ENCODE measurements around the gene ILDR2. TPM values are rescaled to one million over a fixed set of nuclear protein-coding genes. Genes with fewer than 3 reads are reported as not detected.

Gene ILDR2
- polyA plus RNA-seq, 1 experiment = not detected

DNA sequence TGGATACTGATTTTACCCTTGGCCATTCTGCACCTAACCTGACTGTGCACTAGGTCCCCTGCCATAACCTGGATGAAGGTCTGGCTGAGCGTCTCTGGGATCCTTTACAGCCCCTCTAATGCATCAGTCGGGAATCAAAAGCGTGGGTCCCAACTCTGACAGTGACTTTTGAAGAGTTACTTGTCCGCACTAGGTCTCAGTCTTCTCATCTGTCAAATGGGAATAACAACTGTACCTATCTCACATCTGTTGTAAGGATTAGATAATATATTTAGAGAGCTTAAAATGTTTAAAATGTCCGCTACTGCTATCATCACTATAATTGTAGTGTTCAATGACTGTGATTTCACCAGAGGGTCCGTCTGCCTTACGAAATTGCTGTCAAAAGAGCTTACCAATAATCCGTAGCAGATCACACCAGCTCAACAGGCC is 100.0 kb downstream of the ILDR2 start:
- Histone ChIP-seq H3K36me3 (ENCODE audit: control insufficient read depth, insufficient read depth, low read length) (no peaks in the 10 kb centered on the region), H3K27me3 (ENCODE audit: control insufficient read depth, insufficient read depth, low read length) (no peaks in the 10 kb centered on the region), H3K4me3 (ENCODE audit: low read depth, low read length) (peak overlapping the region; percentile 71)
- CTCF ChIA-PET = no interaction called here
- POLR2A ChIA-PET = interaction anchor here (1.6 kb wide), 1 partner anchor 36 kb away, joined by 7 read pairs; the partner anchor contains the start of gene POGK
- no peak for DNase-seq (ENCODE audit: low read depth)
- TF ChIP-seq, protein P1, sequence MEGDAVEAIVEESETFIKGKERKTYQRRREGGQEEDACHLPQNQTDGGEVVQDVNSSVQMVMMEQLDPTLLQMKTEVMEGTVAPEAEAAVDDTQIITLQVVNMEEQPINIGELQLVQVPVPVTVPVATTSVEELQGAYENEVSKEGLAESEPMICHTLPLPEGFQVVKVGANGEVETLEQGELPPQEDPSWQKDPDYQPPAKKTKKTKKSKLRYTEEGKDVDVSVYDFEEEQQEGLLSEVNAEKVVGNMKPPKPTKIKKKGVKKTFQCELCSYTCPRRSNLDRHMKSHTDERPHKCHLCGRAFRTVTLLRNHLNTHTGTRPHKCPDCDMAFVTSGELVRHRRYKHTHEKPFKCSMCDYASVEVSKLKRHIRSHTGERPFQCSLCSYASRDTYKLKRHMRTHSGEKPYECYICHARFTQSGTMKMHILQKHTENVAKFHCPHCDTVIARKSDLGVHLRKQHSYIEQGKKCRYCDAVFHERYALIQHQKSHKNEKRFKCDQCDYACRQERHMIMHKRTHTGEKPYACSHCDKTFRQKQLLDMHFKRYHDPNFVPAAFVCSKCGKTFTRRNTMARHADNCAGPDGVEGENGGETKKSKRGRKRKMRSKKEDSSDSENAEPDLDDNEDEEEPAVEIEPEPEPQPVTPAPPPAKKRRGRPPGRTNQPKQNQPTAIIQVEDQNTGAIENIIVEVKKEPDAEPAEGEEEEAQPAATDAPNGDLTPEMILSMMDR (IDR thresholded peaks at IDR 0.05; ENCODE audit: insufficient read depth, low read depth, low read length) = no peak

DNA sequence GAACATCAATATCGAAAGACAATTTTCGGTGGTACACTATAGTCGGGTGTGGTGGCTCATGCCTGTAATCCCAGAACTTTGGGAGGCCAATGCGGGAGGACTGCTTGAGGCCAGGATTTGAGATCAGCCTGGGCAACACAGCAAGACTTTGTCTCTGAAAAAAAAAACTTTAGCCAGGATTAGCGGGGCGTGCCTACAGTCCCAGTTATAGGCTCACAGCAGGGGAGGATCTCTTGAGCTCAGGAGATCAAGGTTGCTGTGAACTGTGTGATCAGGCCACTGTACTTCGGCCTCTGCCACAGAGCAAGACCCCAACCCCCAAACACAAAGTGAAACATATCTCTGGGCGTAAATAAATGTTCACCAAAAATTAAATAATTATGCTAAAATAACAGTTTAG is 100.9 kb downstream of the ILDR2 start:
- H3K27me3 ChIP-seq (ENCODE audit: control insufficient read depth, insufficient read depth, low read length) = no peaks in the 10 kb centered on the region
- no peak overlapping the region for H3K4me3 ChIP-seq (ENCODE audit: low read depth, low read length)
- ChIA-PET CTCF (no interaction called here), POLR2A (no interaction called here)
- TF ChIP-seq, protein P1 (IDR thresholded peaks at IDR 0.05; ENCODE audit: insufficient read depth, low read depth, low read length) = no peak
- H3K36me3 ChIP-seq (ENCODE audit: control insufficient read depth, insufficient read depth, low read length) = no peaks in the 10 kb centered on the region
- DNase-seq (ENCODE audit: low read depth) = no peak

DNA sequence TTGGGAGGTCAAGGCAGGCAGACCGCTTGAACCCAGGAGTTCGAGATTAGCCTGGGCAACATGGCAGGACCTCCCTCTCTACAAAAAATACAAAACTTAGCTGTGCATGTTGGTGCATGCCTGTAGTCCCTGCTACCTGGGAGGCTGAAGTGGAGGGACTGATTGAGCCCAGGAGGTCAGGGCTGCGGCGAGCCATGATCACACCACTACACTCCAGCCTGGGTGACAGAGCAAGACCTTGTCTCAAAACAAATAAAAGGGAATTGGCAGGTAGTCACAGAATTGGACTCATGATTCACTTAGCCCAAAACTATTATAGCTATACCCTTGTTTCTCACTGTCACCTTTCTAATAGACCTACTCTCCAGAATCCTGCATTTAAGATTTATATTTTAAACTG is 104.8 kb downstream of the ILDR2 start:
- ChIA-PET POLR2A (no interaction called here), CTCF (interaction anchor here (1.2 kb wide), 1 partner anchor 18 kb away, joined by 3 read pairs; no protein-coding TSS in a partner anchor)
- Histone ChIP-seq H3K36me3 (ENCODE audit: control insufficient read depth, insufficient read depth, low read length) (no peaks in the 10 kb centered on the region; the same call in 1 of the 2 replicates), H3K27me3 (ENCODE audit: control insufficient read depth, insufficient read depth, low read length) (no peaks in the 10 kb centered on the region), H3K4me3 (ENCODE audit: low read depth, low read length) (no peak overlapping the region)
- TF ChIP-seq, protein P1 (IDR thresholded peaks at IDR 0.05; ENCODE audit: insufficient read depth, low read depth, low read length) = no peak
- DNase-seq (ENCODE audit: low read depth) = no peak

DNA sequence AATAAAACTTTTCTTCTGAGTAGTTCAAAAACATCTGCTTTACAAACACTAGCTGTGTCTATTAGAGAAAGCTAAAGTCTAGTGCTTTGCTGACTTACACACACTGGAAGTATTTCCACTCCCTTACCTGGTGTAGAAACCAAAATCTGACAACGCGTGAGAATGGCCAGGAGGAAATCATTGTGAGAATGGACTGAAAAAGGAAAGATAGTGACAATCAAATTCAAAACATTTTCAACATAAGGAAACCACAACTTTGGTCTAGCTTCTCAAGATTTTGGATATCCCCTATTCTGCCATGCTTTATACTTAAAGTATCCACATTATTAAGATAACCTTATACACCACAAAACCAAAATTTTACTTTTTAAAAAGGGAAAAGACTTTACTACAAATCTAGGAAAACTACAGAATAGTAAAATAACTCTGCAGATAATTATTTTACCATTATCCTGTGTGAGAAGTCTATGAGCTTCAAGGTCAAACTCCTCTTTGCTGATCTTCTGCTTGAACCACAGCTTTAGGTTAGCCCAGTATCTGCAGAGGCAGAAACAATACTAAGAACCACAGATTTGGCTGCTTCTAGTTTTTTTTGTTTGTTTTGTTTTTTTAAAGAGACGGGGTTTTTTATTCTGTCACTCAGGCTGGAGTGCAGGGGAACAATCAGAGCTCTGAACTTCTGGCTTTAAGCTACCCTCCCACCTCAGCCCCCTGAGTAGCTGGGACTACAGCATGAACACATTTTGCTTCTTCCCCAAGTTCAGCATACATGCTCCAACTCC is 105.8 kb downstream of the ILDR2 start:
- no peak overlapping the region for H3K4me3 ChIP-seq (ENCODE audit: low read depth, low read length)
- H3K36me3 ChIP-seq (ENCODE audit: control insufficient read depth, insufficient read depth, low read length) = no peaks in the 10 kb centered on the region; the same call in 1 of the 2 replicates
- ChIA-PET CTCF (interaction anchor here (0.6 to 1.3 kb wide), 8 partner anchors 10 to 1475 kb away, joined by 3 to 5 read pairs (median 3); no protein-coding TSS in a partner anchor), POLR2A (no interaction called here)
- DNase-seq (ENCODE audit: low read depth) = no peak
- no peaks in the 10 kb centered on the region for H3K27me3 ChIP-seq (ENCODE audit: control insufficient read depth, insufficient read depth, low read length)
- TF ChIP-seq, protein P1 (IDR thresholded peaks at IDR 0.05; ENCODE audit: insufficient read depth, low read depth, low read length) = no peak

DNA sequence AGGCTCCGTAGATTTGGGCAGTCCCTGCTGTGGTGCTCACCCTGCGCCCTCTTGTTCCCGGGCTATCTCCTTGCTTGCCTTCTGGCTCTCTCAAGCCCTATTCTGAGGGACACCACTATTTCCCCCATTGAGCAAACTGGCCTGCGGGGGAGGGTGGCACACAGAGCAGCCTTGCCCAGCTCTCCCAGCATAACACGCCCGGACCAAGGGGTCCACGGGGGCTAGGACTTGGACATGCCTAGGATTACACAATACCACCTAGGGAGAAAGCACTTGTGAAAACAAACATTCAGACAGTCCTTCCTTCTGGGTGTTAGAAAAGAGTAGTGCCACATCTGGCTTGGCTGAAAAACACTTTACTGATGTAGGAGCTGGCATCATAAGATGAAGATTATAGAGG is 106.7 kb downstream of the ILDR2 start:
- TF ChIP-seq, protein P1 (IDR thresholded peaks at IDR 0.05; ENCODE audit: insufficient read depth, low read depth, low read length) = no peak
- POLR2A ChIA-PET = no interaction called here
- CTCF ChIA-PET = interaction anchor here (0.6 to 1.3 kb wide), 3 partner anchors 9 to 1474 kb away, joined by 3 to 5 read pairs (median 3); no protein-coding TSS in a partner anchor
- no peak overlapping the region for H3K4me3 ChIP-seq (ENCODE audit: low read depth, low read length)
- no peaks in the 10 kb centered on the region; the same call in 1 of the 2 replicates for H3K36me3 ChIP-seq (ENCODE audit: control insufficient read depth, insufficient read depth, low read length)
- H3K27me3 ChIP-seq (ENCODE audit: control insufficient read depth, insufficient read depth, low read length) = no peaks in the 10 kb centered on the region
- no peak for DNase-seq (ENCODE audit: low read depth)
